GM21619 (cell line): ENCODE data around the gene SGTB.
A peak's percentile ranks its signal among the peaks of the same experiment; 100 is the strongest.

Experiments used
- ATAC-seq: cut with Tn5 transposase; IDR thresholded peaks from one replicate; pipeline ENCODE4 v1.9.1; 2021; ENCODE audit not compliant: unreplicated experiment

Gene SGTB, protein sequence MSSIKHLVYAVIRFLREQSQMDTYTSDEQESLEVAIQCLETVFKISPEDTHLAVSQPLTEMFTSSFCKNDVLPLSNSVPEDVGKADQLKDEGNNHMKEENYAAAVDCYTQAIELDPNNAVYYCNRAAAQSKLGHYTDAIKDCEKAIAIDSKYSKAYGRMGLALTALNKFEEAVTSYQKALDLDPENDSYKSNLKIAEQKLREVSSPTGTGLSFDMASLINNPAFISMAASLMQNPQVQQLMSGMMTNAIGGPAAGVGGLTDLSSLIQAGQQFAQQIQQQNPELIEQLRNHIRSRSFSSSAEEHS

DNA sequence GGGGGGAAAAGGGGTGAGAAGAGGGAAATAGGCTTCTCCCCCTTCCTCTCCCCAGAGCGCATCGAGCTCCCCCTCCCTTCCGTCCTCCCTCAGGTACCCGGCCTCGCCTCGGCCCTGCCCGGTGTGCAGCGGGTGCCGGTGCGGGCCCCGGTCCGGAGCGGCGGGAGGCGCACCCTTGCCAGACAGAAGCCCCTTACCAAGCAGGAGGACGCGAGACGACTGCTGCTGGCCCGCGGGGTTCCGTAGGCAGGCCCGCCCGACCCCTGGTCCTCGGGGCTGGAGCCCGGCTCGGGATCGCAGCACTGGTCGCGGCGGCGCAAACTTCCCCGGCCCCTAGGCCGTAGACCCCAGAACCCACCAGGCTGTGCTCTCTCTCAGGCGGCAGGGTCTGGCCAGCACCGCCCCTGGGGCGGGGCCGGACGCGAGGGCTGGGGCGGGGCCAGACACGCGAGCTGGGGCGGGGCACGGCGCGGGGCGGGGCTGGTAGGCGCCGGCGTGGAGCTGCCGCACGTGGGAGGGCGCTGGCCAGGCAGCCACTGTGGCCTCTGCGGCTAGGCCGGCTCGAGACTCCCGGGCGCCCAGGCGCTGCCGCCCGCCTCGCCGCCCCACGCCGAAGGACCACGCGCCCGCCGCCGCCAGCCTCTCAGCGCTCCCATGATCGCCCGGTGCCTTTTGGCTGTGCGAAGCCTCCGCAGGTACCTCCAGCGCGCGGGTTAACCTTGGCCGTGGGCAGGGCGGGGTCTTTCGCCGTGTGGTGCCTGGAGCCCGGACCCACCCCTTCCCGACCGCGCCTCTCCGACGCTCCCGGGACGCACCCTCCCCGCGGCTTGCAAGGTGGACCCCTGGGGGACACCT is at the start of gene SGTB, which contains the start of gene NLN:
Gene SGTB (minus strand): TSS at position 390 of the 855 bp plus-strand sequence. CDS start 1,302 bp downstream, outside the sequence.
Gene NLN (plus strand): TSS at position 486 of the 855 bp plus-strand sequence. CDS start 169 bp downstream, at position 655.
- ATAC-seq, result peak; percentile 85

DNA sequence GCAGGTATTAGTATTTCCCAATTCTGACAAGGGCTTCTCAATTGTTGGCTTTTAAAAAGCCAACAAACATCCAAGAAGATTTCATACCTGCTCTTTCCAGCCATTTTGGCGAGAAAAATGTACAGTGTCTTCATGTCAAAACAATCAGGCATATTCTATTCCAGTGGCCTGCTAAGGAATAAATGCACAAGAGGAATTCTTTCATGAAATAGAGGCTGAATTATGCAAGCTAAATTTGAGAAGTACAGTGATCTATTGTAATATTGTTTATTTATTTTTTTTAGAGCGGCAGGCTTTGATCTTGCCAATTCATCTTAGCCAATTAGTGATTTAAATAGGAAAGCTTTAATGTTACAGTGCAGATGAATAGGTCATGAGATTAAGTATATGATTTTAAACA is 49.4 kb upstream of the SGTB start:
- no peak for ATAC-seq

DNA sequence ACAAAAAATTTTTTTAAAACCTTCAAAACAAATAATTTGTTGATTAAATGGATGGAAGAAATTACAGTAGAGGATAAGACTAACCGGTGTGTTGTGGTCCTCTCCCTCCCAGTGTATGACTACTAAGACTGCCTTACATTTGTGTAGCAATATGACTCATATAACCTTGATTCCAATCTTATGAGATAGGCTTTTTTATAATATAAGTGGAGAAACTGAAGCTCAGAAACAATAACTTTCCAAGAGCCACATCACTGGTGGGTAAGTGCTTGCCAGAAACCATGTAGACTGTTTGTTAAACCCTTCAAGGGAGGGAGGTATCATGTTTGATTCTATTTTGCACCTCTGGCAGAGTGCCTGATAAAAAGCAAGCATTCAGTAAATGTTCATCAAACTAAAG is 47.6 kb upstream of the SGTB start:
- ATAC-seq, result no peak

DNA sequence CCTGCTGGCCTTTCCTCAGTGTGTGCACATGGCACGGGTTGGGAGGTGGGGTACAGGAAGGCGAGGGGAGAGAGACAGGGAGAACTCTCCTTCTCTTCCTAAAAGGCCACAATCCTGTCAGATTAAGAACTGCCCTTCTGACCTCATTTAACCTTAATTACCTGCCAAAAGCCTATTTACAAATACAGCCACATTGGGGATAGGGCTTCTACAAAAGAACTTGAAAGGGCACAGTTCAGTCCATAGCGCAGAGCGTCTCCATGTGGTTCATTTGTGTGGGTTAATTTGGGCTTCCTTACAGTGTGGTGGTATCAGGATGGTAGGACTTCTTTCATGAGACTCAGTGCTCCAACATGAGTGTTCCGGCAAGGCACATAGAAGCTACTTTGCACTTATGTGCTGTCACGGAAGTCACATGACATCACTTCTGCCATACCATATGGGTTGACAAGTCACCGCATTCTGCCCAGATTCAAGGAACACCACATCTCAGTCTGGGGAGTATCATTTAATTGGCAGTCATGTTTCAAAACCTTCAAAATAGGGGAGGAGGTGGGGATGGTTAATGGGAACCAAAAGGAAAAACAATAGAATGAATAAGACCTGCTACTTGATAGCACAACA is 46.9 kb upstream of the SGTB start:
- ATAC-seq, result no peak

DNA sequence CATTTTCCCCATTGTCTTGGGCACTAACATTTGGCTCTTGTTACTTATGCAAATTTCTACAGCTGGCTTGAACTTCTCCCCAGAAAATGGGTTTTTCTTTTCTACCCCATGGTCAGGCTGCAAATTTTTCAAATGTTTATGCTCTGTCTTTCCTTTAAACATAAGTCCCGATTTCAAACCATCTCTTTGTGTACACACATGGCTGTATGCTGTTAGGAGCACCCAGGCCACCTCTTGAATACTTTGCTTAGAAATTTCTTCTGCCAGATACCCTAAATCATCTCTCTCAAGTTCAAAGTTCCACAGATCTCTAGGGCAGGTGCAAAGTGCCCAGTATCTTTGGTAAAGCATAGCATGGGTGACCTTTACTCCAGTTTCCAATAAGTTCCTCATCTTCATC is 45.7 kb upstream of the SGTB start:
- ATAC-seq, result no peak

DNA sequence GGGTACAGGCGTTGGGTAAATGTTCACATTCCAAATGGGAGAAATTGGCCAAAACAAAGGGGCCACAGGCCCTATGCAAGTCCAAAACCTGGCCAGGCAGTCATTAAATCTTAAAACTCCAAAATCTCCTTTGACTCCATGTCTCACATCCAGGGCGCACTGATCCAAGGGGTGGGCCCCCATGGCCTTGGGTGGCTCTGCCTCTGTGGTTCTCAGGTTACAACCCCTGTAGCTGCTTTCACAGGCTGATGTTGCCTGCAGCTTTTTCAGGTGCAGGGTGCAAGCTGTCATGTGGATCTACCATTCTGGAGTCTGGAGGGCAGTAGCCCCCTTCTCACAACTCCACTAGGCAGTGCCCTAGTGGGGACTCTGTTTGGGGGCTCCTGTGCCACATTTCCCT is 44.9 kb upstream of the SGTB start:
- ATAC-seq, result no peak

DNA sequence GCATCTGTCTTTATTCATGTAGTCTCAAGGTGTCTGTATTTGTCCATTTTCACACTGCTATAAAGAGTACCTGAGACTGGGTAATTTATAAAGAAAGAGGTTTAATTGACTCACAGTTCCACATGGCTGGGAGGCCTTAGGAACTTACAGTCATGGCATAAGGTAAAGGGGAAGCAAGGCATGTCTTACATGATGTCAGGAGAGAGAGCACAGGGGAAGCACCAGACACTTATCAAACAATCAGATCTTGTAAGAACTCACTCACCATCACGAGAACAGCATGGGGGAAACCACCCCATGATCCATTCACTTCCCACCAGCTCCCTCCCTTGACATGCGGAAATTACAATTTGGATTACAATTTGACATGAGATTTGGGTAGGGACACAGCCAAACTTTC is 44.3 kb upstream of the SGTB start:
- ATAC-seq, result no peak

DNA sequence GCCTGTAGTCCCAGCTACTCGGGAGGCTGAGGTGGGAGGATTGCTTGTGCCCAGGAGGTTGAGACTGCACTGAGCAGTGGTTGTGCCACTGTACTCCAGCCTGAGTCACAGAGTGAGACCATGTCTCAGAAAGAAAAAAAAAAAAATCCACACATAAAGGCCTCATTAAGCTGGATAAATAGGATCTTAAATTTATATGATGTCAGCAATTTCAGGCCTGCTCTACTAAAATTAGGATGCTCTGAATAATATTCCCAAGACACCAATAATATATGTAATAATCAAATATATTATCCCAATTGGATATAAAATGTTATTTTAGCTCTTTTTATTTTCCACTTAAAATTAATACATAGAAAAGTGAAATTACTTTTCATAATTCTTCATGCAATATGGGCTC is 43.7 kb upstream of the SGTB start:
- ATAC-seq, result no peak

DNA sequence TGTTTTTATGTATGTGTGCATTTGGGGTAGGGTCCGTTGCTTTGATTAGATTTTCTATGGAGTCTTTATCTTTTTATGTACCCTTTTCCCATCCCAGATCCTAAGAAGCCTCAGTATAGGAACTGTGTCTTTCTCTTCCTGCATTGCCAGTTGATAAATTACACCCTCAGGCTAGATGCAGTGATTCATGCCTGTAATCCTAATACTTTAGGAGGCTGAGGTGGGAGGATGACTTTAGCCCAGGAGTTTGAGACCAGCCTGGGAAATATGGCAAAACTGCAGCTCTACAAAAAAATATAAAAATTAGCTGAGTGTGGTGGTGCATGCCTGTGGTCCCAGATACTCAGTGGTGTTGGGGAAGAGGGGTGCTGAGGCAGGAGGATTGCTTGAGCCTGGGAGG is 40.3 kb upstream of the SGTB start:
- no peak for ATAC-seq

DNA sequence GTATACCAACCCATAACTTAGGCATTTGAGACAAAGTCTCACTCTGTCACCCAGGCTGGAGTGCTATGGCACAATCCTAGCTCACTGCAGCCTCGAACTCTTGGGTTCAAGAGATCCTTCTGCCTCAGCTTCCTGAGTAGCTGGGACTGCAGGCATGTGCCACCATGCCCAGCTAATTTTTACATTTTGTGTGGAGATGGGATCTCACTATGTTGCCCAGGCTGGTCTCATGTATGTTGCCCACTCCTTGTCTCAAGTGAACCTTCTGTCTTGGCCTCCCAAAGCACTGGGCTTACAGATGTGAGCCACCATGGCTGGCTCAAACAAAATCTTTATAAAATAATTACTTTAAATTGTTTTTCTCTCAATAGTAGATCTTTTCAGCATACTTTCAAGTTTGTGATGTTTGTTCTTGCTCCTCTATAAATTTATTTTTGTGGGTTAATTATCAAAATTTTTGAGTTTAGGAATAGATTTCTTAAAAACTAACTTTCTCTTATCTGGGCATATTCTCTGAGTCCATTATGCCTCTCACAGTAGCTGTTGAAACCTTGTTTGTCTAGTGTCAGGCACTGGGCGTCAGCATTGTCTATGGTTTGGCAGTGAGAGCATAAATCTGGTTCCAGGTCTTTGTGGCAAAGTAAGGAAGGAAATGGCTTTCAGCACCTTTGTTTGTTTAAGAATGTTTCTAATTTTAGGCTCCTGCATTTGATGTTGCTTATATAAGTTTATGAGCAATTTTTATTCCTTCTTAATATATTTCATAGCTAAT is 38.8 kb upstream of the SGTB start:
- ATAC-seq, result no peak

DNA sequence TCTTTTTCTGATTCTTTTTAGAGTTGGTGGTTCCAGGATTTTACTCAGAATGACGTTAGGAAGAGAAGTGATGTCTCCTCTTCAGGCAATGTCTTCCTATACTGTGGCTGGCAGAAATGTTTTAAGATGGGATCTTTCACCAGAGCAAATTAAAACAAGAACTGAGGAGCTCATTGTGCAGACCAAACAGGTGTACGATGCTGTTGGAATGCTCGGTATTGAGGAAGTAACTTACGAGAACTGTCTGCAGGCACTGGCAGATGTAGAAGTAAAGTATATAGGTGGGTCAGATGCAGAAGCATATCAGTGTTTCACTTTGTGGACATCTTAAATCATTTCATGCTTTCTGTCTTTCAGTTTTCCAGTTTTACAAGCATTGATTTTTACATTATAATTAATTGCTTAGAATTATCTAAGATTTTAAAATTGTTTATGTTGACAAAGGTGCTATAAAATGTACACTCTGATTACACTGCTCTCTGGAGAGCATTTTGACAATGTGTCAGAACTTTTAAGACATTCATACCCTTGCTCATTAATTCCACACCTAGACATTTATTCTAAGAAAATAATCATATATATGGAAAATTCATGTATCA is 36.7 kb upstream of the SGTB start:
- ATAC-seq, result no peak

DNA sequence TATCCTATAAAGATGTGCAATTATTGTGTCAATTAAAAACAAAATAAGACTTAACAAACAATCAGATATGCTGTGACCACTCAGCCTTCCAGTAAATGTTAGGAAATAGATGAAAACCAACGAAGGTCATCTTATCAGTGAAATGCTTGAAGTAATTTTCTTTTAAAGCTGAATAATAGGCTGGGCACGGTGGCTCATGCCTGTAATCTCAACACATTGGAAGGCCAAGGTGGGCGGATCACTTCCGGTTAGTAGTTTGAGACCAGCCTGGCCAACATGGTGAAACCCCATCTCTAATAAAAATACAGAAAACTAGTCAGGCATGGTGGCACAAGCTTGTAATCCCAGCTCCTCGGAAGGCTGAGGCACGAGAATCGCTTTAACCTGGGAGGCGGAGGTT is 31.3 kb upstream of the SGTB start:
- no peak for ATAC-seq

DNA sequence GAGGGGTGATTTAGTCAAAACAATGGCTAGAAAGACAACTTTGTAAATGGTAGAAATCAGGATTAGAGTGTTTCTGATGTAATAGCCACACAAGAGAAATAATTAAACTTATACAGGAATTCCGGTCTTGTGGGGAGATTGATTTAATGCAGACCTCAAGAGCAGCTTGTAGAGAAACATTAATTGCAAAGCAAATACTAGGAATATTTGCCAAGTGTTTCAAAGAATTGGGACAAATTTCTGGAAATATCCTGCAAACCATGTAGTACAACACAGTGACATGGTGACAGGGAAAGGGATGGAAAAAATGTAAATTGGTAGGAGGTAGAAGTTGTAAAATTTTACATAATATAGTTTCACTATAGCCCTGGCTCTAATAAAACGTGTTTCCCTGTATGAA is 29.0 kb upstream of the SGTB start:
- ATAC-seq, result no peak

DNA sequence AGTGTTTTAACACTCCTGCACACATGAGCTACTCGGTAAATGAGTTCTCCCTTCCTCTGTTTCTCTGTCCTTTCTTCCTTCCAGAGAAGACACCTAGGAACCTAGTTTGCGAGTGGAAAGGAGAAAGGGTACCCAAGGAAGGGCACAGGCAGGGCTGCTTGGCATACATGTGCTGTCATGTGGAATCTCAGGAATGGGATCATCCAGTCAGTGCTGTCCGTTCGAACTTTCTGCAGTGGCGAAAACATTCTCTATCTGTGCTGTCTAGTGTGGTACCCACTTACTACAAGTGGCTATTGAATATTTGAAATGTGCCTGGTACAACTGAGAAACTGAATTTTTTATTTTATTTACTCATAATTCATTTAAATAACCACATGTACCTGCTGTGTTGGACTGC is 28.0 kb upstream of the SGTB start:
- ATAC-seq, result no peak

DNA sequence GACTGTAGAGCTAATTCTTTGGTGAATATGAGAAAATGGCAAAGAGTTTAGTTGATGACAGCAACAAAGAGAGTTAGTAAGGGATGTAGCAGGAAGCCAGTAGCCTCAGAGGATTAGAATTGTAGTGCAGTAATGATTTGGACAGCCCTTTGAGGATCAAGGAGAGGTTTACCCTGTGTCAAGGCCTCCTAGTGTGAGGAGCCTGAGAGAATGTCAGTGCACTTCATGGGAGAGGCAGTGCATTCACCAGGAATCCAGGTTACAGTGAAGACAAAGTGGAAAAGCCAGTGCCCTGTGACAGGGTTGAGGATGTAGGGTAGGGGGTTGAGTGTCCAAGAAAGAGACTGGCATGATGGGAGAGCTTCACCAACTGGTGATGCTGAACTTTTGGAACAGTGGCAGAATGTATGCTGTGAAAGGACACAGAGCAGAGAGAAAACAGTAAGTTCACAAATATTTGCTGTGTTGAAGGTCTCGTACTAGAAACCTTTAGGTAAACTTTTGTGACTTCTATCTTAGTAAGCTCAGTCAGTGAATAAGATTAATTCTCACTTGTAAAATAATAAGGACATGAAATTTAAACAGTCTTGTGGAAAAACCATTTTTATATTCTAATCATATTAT is 27.4 kb upstream of the SGTB start:
- no peak for ATAC-seq

DNA sequence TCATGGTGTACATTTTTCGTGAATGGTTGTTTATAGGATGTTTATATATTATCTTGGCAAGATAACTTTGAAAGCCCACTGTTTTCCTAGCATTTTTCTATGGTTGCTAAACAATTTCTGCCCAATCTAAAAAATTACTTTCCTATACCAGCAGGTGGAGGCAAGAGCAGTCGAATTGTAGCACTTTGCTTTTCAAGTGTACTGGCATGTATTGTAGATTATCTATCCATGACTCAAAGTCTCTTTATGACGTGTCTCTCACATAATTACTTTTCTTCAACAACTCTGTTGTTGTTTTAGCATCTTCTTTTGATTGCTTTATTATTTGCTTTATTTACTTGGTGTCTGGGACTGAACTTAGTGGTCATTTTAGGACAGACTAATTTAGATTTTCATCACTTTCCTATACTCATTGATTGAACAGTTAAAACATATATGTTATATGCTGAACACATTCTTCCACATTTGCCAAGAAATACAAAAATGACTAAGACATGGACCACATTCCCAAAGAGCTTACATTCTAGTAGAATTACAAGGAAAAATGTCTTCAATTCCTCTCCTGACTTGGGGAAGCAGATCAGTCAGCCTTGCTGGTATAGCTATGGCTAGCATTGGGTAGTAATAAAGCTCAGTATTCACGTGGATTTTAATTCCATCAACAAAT is 20.8 kb upstream of the SGTB start:
- peak; percentile 91 for ATAC-seq

DNA sequence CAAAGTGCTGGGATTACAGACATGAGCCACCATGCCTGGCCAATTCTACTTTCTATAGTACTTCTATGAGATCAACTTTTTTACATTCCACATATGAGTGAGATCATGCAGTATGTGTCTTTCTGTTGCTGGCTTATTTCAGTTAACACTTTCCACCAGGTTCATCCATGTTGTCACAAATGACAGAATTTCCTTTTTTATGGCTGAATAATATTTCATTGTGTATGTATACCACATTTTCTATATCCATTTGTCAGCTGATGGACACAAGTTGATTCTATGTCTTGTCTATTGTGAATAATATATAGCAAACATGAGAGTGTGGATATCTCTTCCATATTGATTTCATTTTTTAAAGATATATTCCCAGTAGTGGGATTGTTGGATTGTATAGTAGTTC is 17.3 kb upstream of the SGTB start:
- ATAC-seq, result no peak

DNA sequence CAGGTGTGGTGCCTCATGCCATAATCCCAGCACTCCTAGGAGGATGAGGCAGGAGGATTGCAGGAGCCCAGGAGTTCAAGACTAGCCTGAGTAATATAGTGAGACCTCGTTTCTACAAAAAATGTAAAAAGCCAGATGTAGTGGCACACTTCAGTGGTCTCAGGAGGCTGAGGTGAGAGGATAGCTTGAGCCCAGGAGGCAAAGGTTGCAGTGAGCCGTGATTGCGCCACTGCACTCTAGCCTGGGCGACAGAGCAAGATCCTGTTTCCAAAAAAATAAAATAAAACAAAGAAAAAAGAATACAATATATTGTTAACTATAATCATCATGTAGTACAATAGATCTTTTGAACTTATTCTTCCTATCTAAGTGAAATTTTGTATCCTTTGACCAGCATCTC is 16.4 kb upstream of the SGTB start:
- no peak for ATAC-seq

DNA sequence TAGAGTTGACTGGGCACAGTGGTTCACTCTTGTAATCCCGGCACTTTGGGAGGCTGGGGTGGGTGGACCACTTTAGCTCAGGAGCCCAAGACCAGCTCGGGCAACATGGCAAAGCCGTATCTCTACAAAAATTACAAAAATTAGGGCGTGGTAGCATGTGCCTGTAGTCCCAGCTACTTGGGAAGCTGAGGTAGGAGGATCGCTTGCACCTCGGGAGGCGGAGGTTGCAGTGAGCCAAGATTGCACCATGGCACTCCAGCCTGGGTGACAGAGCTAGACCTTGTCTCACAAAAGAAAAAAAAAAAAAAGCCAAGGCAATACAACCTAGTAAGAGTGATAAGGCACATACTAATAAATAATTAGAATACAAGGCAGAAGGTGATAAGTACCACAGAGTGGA is 15.9 kb upstream of the SGTB start:
- ATAC-seq, result no peak

DNA sequence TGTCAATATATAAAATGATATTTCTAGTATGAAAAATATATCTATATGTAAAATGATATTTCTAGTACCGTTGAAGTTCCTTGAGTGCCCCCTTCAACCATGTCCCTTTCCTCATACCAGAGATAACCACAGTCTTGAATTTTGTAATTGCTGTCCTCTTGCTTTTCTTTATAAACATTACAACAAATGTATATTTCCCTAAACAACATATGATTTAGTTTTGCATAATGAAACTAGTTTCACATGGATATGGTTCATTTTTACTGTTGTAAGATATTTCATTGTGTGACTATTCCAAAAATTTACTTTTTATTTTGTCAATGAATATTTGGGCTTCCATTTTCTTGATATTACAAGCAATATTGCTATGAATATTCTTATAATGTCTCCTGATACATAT is 14.1 kb upstream of the SGTB start:
- ATAC-seq, result no peak
